ENCODE measurements around the gene C17orf100.

GRCh38 chr17:6610011-6610410, 41.6 kb upstream of the C17orf100 start:
- TF ChIP-seq YY1 (IDR thresholded peaks at IDR 0.05) (no peak), CTCF (IDR thresholded peaks at IDR 0.05; ENCODE audit: low read depth, low read length, missing input control) (no peak)
